ENCODE data around the gene CCN5. TPM values are rescaled to one million over a fixed set of nuclear protein-coding genes. Genes with fewer than 3 reads are reported as not detected.
"Not testable (repeated sequence)": the region's sequence is repeated elsewhere in the genome, so short reads cannot be mapped to it uniquely, and the experiment has no call there.

Gene CCN5
- total and polyA plus RNA-seq, 9 donors: 0.07 to 0.32 (median 0.14) TPM; not detected in 1

- Histone ChIP-seq H3K9me3 (replicated peaks; ENCODE audit: control insufficient read depth, low read depth, low read length) (peaks cover 3% of the 10 kb centered on the region), H3K27ac (ENCODE audit: low read length) (peak overlapping the region; percentile 20), H3K36me3 (ENCODE audit: control insufficient read depth, insufficient read depth, low read length) (no peaks in the 10 kb centered on the region), H3K27me3 (ENCODE audit: control insufficient read depth, insufficient read depth, low read length) (peaks cover 2% of the 10 kb centered on the region), H3K4me3 (ENCODE audit: low read length) (no peak overlapping the region), H3K4me1 (ENCODE audit: control insufficient read depth, insufficient read depth, low read length) (peaks cover 21% of the 10 kb centered on the region)
- 57% methylated on average over 1 of the region's 2 CpGs for whole genome bisulfite sequencing (ENCODE audit: insufficient coverage)
- DNase-seq: no peak
These were observed 19.9 kb upstream of the CCN5 start for GRCh38 chr20:44695295-44695673.

GRCh38 chr20:44695674-44696300 is 19.4 kb upstream of the CCN5 start:
- DNase-seq: no peak
- H3K4me1 ChIP-seq (ENCODE audit: control insufficient read depth, insufficient read depth, low read length): peaks cover 23% of the 10 kb centered on the region
- no peaks in the 10 kb centered on the region for H3K36me3 ChIP-seq (ENCODE audit: control insufficient read depth, insufficient read depth, low read length)
- H3K27ac ChIP-seq (ENCODE audit: low read length): no peak overlapping the region
- no peak overlapping the region for H3K4me3 ChIP-seq (ENCODE audit: low read length)
- H3K9me3 ChIP-seq (replicated peaks; ENCODE audit: control insufficient read depth, low read depth, low read length): peaks cover 3% of the 10 kb centered on the region
- peaks cover 2% of the 10 kb centered on the region for H3K27me3 ChIP-seq (ENCODE audit: control insufficient read depth, insufficient read depth, low read length)

GRCh38 chr20:44696315-44696714 is 18.9 kb upstream of the CCN5 start:
- Histone ChIP-seq H3K27ac (ENCODE audit: low read length) (no peak overlapping the region), H3K9me3 (replicated peaks; ENCODE audit: control insufficient read depth, low read depth, low read length) (peaks cover 3% of the 10 kb centered on the region), H3K27me3 (ENCODE audit: control insufficient read depth, insufficient read depth, low read length) (peaks cover 2% of the 10 kb centered on the region), H3K4me3 (ENCODE audit: low read length) (no peak overlapping the region), H3K4me1 (ENCODE audit: control insufficient read depth, insufficient read depth, low read length) (peaks cover 27% of the 10 kb centered on the region), H3K36me3 (ENCODE audit: control insufficient read depth, insufficient read depth, low read length) (no peaks in the 10 kb centered on the region)
- no peak for DNase-seq
- WGBS (ENCODE audit: insufficient coverage): no CpG with 5 or more reads among the region's 3 CpGs

GRCh38 chr20:44697041-44697440 is 18.1 kb upstream of the CCN5 start:
- H3K4me3 ChIP-seq (ENCODE audit: low read length); H3K36me3 ChIP-seq (ENCODE audit: control insufficient read depth, insufficient read depth, low read length); DNase-seq; H3K9me3 ChIP-seq (replicated peaks; ENCODE audit: control insufficient read depth, low read depth, low read length); H3K27ac ChIP-seq (ENCODE audit: low read length); H3K27me3 ChIP-seq (ENCODE audit: control insufficient read depth, insufficient read depth, low read length): not testable (repeated sequence)
- 100% methylated on average over 1 of the region's 5 CpGs for WGBS (ENCODE audit: insufficient coverage)
- peaks cover 30% of the 10 kb centered on the region for H3K4me1 ChIP-seq (ENCODE audit: control insufficient read depth, insufficient read depth, low read length)

GRCh38 chr20:44698351-44698750 is 16.8 kb upstream of the CCN5 start:
- Histone ChIP-seq H3K36me3 (ENCODE audit: control insufficient read depth, insufficient read depth, low read length) (no peaks in the 10 kb centered on the region), H3K4me3 (ENCODE audit: low read length) (no peak overlapping the region), H3K27ac (ENCODE audit: low read length) (no peak overlapping the region), H3K4me1 (ENCODE audit: control insufficient read depth, insufficient read depth, low read length) (peaks cover 36% of the 10 kb centered on the region), H3K27me3 (ENCODE audit: control insufficient read depth, insufficient read depth, low read length) (no peaks in the 10 kb centered on the region), H3K9me3 (replicated peaks; ENCODE audit: control insufficient read depth, low read depth, low read length) (no peaks in the 10 kb centered on the region)
- WGBS (ENCODE audit: insufficient coverage): no CpG with 5 or more reads among the region's 3 CpGs
- no peak for DNase-seq

- DNase-seq: no peak
- Histone ChIP-seq H3K27ac (ENCODE audit: low read length) (no peak overlapping the region), H3K27me3 (ENCODE audit: control insufficient read depth, insufficient read depth, low read length) (no peaks in the 10 kb centered on the region), H3K4me3 (ENCODE audit: low read length) (no peak overlapping the region), H3K36me3 (ENCODE audit: control insufficient read depth, insufficient read depth, low read length) (no peaks in the 10 kb centered on the region), H3K9me3 (replicated peaks; ENCODE audit: control insufficient read depth, low read depth, low read length) (no peaks in the 10 kb centered on the region), H3K4me1 (ENCODE audit: control insufficient read depth, insufficient read depth, low read length) (peaks cover 41% of the 10 kb centered on the region)
- WGBS (ENCODE audit: insufficient coverage): 82% methylated on average over 9 of the region's 11 CpGs
These were observed 14.9 kb upstream of the CCN5 start for GRCh38 chr20:44700306-44700705.

- 47% methylated on average over 4 of the region's 15 CpGs for WGBS (ENCODE audit: insufficient coverage)
- Histone ChIP-seq H3K9me3 (replicated peaks; ENCODE audit: control insufficient read depth, low read depth, low read length) (no peaks in the 10 kb centered on the region), H3K27ac (ENCODE audit: low read length) (no peak overlapping the region), H3K27me3 (ENCODE audit: control insufficient read depth, insufficient read depth, low read length) (peaks cover 2% of the 10 kb centered on the region), H3K4me3 (ENCODE audit: low read length) (no peak overlapping the region), H3K36me3 (ENCODE audit: control insufficient read depth, insufficient read depth, low read length) (no peaks in the 10 kb centered on the region), H3K4me1 (ENCODE audit: control insufficient read depth, insufficient read depth, low read length) (peaks cover 43% of the 10 kb centered on the region)
- peak; percentile 45 for DNase-seq
These were observed 13.9 kb upstream of the CCN5 start for GRCh38 chr20:44701118-44701857.

GRCh38 chr20:44701858-44702256 is 13.3 kb upstream of the CCN5 start:
- 35% methylated on average over 2 of the region's 7 CpGs for WGBS (ENCODE audit: insufficient coverage)
- no peak for DNase-seq
- Histone ChIP-seq H3K4me1 (ENCODE audit: control insufficient read depth, insufficient read depth, low read length) (peaks cover 45% of the 10 kb centered on the region), H3K4me3 (ENCODE audit: low read length) (no peak overlapping the region), H3K27me3 (ENCODE audit: control insufficient read depth, insufficient read depth, low read length) (peaks cover 2% of the 10 kb centered on the region), H3K36me3 (ENCODE audit: control insufficient read depth, insufficient read depth, low read length) (no peaks in the 10 kb centered on the region), H3K9me3 (replicated peaks; ENCODE audit: control insufficient read depth, low read depth, low read length) (no peaks in the 10 kb centered on the region), H3K27ac (ENCODE audit: low read length) (no peak overlapping the region)

GRCh38 chr20:44702776-44703175 is 12.4 kb upstream of the CCN5 start:
- no peaks in the 10 kb centered on the region for H3K9me3 ChIP-seq (replicated peaks; ENCODE audit: control insufficient read depth, low read depth, low read length)
- H3K27me3 ChIP-seq (ENCODE audit: control insufficient read depth, insufficient read depth, low read length): peaks cover 2% of the 10 kb centered on the region
- no peaks in the 10 kb centered on the region for H3K36me3 ChIP-seq (ENCODE audit: control insufficient read depth, insufficient read depth, low read length)
- peak overlapping the region; percentile 69 for H3K27ac ChIP-seq (ENCODE audit: low read length)
- peak; percentile 92 for DNase-seq
- WGBS (ENCODE audit: insufficient coverage): 9% methylated on average over 5 of the region's 9 CpGs
- no peak overlapping the region for H3K4me3 ChIP-seq (ENCODE audit: low read length)
- H3K4me1 ChIP-seq (ENCODE audit: control insufficient read depth, insufficient read depth, low read length): peaks cover 45% of the 10 kb centered on the region

- Histone ChIP-seq H3K9me3 (replicated peaks; ENCODE audit: control insufficient read depth, low read depth, low read length) (no peaks in the 10 kb centered on the region), H3K27me3 (ENCODE audit: control insufficient read depth, insufficient read depth, low read length) (peaks cover 2% of the 10 kb centered on the region), H3K27ac (ENCODE audit: low read length) (peak overlapping the region; percentile 69), H3K4me3 (ENCODE audit: low read length) (no peak overlapping the region), H3K36me3 (ENCODE audit: control insufficient read depth, insufficient read depth, low read length) (no peaks in the 10 kb centered on the region), H3K4me1 (ENCODE audit: control insufficient read depth, insufficient read depth, low read length) (peaks cover 45% of the 10 kb centered on the region)
- no peak for DNase-seq
- WGBS (ENCODE audit: insufficient coverage): 21% methylated on average over 2 of the region's 12 CpGs
These were observed 11.8 kb upstream of the CCN5 start for GRCh38 chr20:44703183-44703925.
